PC-9 (cell line): ENCODE data around the gene ZNF423.

Experiments
- EZH2 ChIP-seq: fragments of 200-600 bp; sonication (generic); IDR thresholded peaks from 2 replicates; pipeline ENCODE4 v1.8.0; 2017; ENCODE audit warnings: antibody characterized with exemption, low read depth
- TF ChIP-seq, protein P1 (sequence below): fragments of 200-600 bp; sonication (generic); conservative IDR thresholded peaks from 2 replicates; pipeline ENCODE4 v1.6.1; 2017; ENCODE audit warnings: mixed run types, antibody characterized with exemption, mild to moderate bottlenecking, moderate library complexity

DNA sequence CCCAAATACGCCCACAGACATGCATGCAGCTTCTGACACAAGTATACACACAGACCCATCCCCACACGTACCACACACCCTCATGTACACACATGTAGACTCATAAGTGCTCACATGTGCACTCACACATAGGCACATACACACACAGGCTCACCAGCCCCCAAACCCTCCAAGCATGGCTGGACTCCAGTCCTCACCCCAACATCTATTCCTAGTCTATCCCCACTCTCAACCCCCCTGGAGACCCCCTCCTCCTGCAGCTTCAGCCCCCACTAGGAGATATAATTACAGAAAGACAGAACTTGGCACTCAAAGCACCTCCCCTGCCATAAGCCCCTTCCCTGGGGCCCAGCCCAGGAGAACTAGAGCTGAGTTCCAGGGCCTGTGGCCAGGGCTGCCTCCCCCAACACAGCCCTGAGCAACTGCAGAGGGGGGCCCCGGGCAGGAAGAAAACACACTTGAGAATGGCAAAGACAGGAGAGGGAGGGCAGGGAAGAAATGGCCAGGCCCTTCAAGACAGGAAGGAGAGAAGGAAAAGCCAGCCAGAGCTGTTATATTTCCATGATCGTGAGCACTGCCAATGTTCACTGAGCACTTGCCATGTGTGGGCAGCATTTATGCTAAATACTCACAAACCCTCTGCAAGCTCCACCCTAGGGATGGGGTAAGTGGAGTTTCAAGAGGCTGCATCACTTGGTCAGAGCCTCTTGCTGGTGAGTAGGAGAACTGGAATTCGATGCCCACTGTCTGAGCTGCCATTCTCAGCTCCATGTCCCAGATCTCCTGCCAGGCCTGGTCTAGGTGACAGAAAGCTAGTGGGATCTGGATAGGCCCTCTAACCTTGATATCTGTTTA is 224.5 kb downstream of the ZNF423 start:
- TF ChIP-seq, protein P1, sequence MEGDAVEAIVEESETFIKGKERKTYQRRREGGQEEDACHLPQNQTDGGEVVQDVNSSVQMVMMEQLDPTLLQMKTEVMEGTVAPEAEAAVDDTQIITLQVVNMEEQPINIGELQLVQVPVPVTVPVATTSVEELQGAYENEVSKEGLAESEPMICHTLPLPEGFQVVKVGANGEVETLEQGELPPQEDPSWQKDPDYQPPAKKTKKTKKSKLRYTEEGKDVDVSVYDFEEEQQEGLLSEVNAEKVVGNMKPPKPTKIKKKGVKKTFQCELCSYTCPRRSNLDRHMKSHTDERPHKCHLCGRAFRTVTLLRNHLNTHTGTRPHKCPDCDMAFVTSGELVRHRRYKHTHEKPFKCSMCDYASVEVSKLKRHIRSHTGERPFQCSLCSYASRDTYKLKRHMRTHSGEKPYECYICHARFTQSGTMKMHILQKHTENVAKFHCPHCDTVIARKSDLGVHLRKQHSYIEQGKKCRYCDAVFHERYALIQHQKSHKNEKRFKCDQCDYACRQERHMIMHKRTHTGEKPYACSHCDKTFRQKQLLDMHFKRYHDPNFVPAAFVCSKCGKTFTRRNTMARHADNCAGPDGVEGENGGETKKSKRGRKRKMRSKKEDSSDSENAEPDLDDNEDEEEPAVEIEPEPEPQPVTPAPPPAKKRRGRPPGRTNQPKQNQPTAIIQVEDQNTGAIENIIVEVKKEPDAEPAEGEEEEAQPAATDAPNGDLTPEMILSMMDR: no peak
- TF ChIP-seq EZH2: no peak
